Activated naive CD4-positive, alpha-beta T cell treated with anti-CD3 and anti-CD28 coated beads, Interleukin-2, amount 50 U/mL, for 16 hours (primary cell): ENCODE results near the gene MBD6.
"Not testable (repeated sequence)": the region's sequence is repeated elsewhere in the genome, so short reads cannot be mapped to it uniquely, and the experiment has no call there.

Experiments
- DNase-seq: peaks from one replicate; pipeline ENCODE4 v3.0.0-alpha.2; 2020

MBD6 gene

GRCh38 chr12:57549909-57550640, 27.5 kb downstream of the MBD6 start, which contains the start of gene KIF5A:
Gene KIF5A, plus strand, starts transcription at chr12:57550044. Its CDS starts 228 bp downstream, at chr12:57550272.
- peak; percentile 69 for DNase-seq

- DNase-seq = no peak
These were observed 28.3 kb downstream of the MBD6 start for GRCh38 chr12:57550641-57551549.

GRCh38 chr12:57551637-57552305, 29.1 kb downstream of the MBD6 start:
- no peak for DNase-seq

- no peak for DNase-seq
These were observed 29.7 kb downstream of the MBD6 start for GRCh38 chr12:57552306-57552651.

GRCh38 chr12:57552835-57553313, 30.2 kb downstream of the MBD6 start:
- no peak for DNase-seq

GRCh38 chr12:57553343-57554202, 30.9 kb downstream of the MBD6 start:
- DNase-seq = no peak

- DNase-seq = no peak
These were observed 31.8 kb downstream of the MBD6 start for GRCh38 chr12:57554453-57554852.

- no peak for DNase-seq
These were observed 32.3 kb downstream of the MBD6 start for GRCh38 chr12:57554897-57555296.

- DNase-seq = no peak
These were observed 36.2 kb downstream of the MBD6 start for GRCh38 chr12:57558864-57559263.

- no peak for DNase-seq
These were observed 37.9 kb downstream of the MBD6 start for GRCh38 chr12:57560516-57560915.

- DNase-seq = not testable (repeated sequence)
These were observed 38.5 kb downstream of the MBD6 start for GRCh38 chr12:57561117-57561516.

- no peak for DNase-seq
These were observed 40.7 kb downstream of the MBD6 start for GRCh38 chr12:57563358-57563757.

GRCh38 chr12:57564178-57564740, 41.6 kb downstream of the MBD6 start:
- DNase-seq = no peak

GRCh38 chr12:57568838-57569237, 46.2 kb downstream of the MBD6 start:
- DNase-seq = no peak

- no peak for DNase-seq
These were observed 47.2 kb downstream of the MBD6 start for GRCh38 chr12:57569858-57570257.

GRCh38 chr12:57570438-57570837, 47.8 kb downstream of the MBD6 start:
- DNase-seq = not testable (repeated sequence)

GRCh38 chr12:57571926-57572762, 49.5 kb downstream of the MBD6 start:
- no peak for DNase-seq

- no peak for DNase-seq
These were observed 52.2 kb downstream of the MBD6 start for GRCh38 chr12:57574795-57575194.

GRCh38 chr12:57575771-57576612, 53.4 kb downstream of the MBD6 start:
- DNase-seq = no peak

GRCh38 chr12:57576613-57577160, 54.1 kb downstream of the MBD6 start:
- DNase-seq = no peak
